IPS DF 6.9 (cell line): ENCODE results near the gene DUSP7.

ENCODE experiments used
- DNase-seq: peaks from one replicate; pipeline ENCODE4 v3.0.0-alpha.2; 2013; ENCODE audit warnings: low read depth, low spot score
- H3K27ac ChIP-seq: one replicate; pipeline ENCODE4 v1.5.1; 2013; ENCODE audit warnings: low read length, control low read depth
- H3K27me3 ChIP-seq: 2 replicates; pipeline ENCODE4 v1.6.1; 2013; ENCODE audit warnings: mild to moderate bottlenecking, low read length; ENCODE audit not compliant: control insufficient read depth, insufficient read depth
- H3K36me3 ChIP-seq: 2 replicates; pipeline ENCODE4 v1.6.1; 2013; ENCODE audit warnings: low read length; ENCODE audit not compliant: control insufficient read depth, insufficient read depth
- H3K4me1 ChIP-seq: 2 replicates; pipeline ENCODE4 v1.6.1; 2013; ENCODE audit warnings: low read length; ENCODE audit not compliant: control insufficient read depth, insufficient read depth
- H3K4me3 ChIP-seq: 2 replicates; pipeline ENCODE4 v1.5.1; 2013; ENCODE audit warnings: mild to moderate bottlenecking, low read length
- H3K9me3 ChIP-seq: 2 replicates; pipeline ENCODE4 v1.6.1; 2013; ENCODE audit warnings: low read length, inconsistent platforms; ENCODE audit not compliant: control insufficient read depth, insufficient read depth
- WGBS: extraction: QIAGEN DNeasy Blood & Tissue Kit; methylation state at CpG from one replicate; pipeline ENCODE4 v1.1.7; 2013; ENCODE audit warnings: mixed read lengths, missing lambda C conversion rate; ENCODE audit not compliant: insufficient read length, insufficient coverage; 5-methylcytosine and 5-hydroxymethylcytosine counted together

Gene DUSP7

GRCh38 chr3:52077925-52078324 is 21.6 kb upstream of the DUSP7 start:
- H3K9me3 ChIP-seq = no peaks in the 10 kb centered on the region
- H3K27me3 ChIP-seq = no peaks in the 10 kb centered on the region
- no peak overlapping the region for H3K4me3 ChIP-seq
- H3K36me3 ChIP-seq = peaks cover 7% of the 10 kb centered on the region; the same call in 1 of the 2 replicates
- DNase-seq = no peak
- WGBS = no CpG with 5 or more reads among the region's 3 CpGs
- no peaks in the 10 kb centered on the region for H3K4me1 ChIP-seq
- no peak overlapping the region for H3K27ac ChIP-seq

DNA sequence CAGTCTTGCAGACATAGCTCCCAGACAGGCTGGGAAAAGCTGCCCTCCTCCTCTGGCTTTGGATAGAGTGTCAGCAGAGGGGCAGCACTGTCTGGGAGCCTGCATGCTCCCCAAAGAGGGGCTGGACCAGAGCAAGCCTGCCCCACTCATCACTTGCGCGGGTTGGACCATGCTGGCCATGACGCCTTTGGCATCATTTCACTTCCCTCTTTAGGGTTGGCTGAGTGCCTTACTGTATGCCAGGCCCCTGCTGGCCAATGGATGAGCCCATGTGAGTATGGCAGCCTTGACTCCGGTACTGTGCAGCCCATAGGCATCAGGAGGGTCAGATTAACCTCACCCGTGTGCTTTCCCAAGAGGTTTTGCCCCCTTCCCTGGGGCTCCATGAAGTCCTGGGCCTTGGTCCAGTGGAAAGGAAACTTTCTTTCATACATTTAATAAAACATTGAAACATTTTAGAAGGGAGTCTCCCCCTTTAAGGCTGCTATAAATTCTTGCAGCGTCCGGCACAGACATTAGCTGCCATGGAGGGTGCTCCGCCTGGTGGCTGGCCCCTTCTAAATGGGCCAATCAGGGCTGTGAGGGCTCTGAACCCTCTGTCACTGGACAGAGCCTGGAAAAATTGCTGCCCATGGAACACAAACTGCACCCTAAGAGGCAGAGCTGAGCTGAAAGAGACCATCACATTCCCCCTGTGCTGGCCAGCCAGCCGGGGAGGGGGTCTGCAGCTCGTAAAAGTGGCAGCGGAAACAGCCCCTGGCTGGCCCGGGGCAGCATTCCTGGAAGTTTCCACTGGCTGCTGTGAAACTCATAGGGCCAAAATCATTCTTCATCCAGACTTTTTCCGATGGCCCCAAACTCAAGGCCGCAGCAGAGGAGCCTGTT is 20.8 kb upstream of the DUSP7 start:
- WGBS = no CpG with 5 or more reads among the region's 14 CpGs
- peaks cover 7% of the 10 kb centered on the region; the same call in 1 of the 2 replicates for H3K36me3 ChIP-seq
- no peak overlapping the region for H3K27ac ChIP-seq
- H3K4me3 ChIP-seq = no peak overlapping the region
- H3K4me1 ChIP-seq = no peaks in the 10 kb centered on the region
- H3K27me3 ChIP-seq = no peaks in the 10 kb centered on the region
- DNase-seq = no peak
- no peaks in the 10 kb centered on the region for H3K9me3 ChIP-seq

- Histone ChIP-seq H3K9me3 (no peaks in the 10 kb centered on the region), H3K36me3 (peaks cover 7% of the 10 kb centered on the region; the same call in 1 of the 2 replicates), H3K27me3 (no peaks in the 10 kb centered on the region), H3K4me3 (no peak overlapping the region), H3K27ac (no peak overlapping the region), H3K4me1 (no peaks in the 10 kb centered on the region)
- DNase-seq = no peak
- no CpG with 5 or more reads among the region's 7 CpGs for WGBS
Observed at GRCh38 chr3:52073490-52073889, 17.1 kb upstream of the DUSP7 start.

GRCh38 chr3:52072471-52072870 is 16.1 kb upstream of the DUSP7 start:
- no peaks in the 10 kb centered on the region for H3K4me1 ChIP-seq
- H3K27me3 ChIP-seq = no peaks in the 10 kb centered on the region
- no CpG with 5 or more reads among the region's 8 CpGs for WGBS
- DNase-seq = no peak
- no peaks in the 10 kb centered on the region for H3K9me3 ChIP-seq
- no peak overlapping the region for H3K27ac ChIP-seq
- H3K4me3 ChIP-seq = no peak overlapping the region
- H3K36me3 ChIP-seq = peaks cover 7% of the 10 kb centered on the region; the same call in 1 of the 2 replicates

- H3K27ac ChIP-seq = no peak overlapping the region
- no CpG with 5 or more reads among the region's 5 CpGs for WGBS
- peaks cover 7% of the 10 kb centered on the region; the same call in 1 of the 2 replicates for H3K36me3 ChIP-seq
Observed at GRCh38 chr3:52072020-52072419, 15.6 kb upstream of the DUSP7 start.

DNA sequence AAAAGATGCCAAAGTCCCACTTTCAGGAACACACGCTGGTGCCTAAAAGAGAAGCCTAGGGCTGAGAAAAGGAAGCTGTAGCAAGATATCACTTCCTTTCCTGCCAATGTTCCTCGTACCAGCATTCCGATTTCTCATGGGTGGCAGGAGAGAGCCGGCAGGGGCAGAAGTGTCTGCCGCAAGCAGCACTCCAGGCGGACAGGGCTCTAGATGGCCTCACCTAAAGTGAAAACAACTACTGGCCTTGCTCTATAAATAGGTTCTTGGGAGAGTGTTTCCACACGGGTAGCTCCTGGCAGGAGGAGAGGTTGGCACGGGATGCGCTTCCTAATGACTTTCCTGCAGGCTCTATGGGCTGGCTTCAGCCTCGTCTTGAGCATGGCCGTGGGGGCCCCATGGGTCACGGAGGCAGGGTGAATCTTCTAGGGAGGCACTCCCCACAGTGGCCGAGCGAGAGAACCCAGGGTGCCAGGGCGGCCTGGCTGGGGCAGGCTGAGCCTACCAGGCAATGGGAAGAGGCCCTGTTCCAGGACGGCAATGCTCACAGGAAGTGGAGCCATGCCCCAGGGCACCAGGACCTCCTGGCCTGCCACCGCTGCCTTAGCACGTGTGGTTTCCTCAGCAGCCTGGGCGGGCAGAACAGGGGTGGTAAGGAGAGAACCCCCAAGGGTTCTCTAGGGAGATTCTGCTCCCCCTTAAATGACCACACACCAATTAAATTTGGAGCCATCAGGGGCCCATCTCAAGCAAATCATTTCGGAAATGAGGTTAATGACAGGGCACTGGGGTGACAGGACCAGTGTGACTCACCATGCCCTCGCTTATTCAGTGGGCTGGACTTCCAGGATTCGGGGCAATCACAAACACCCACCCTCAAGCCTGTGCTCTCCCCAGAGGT is 14.6 kb upstream of the DUSP7 start:
- H3K4me3 ChIP-seq = no peak overlapping the region
- WGBS = no CpG with 5 or more reads among the region's 22 CpGs

More at GRCh38 chr3:52072020-52072419, 15.6 kb upstream of the DUSP7 start:
- no peak overlapping the region for H3K4me3 ChIP-seq
- no peak for DNase-seq
- H3K4me1 ChIP-seq = no peaks in the 10 kb centered on the region
- no peaks in the 10 kb centered on the region for H3K9me3 ChIP-seq
- H3K27me3 ChIP-seq = no peaks in the 10 kb centered on the region

GRCh38 chr3:52069855-52070254 is 13.5 kb upstream of the DUSP7 start:
- H3K27ac ChIP-seq = no peak overlapping the region
- H3K4me1 ChIP-seq = no peaks in the 10 kb centered on the region
- peaks cover 7% of the 10 kb centered on the region; the same call in 1 of the 2 replicates for H3K36me3 ChIP-seq
- no peaks in the 10 kb centered on the region for H3K27me3 ChIP-seq
- no CpG with 5 or more reads among the region's 4 CpGs for WGBS
- no peaks in the 10 kb centered on the region for H3K9me3 ChIP-seq
- H3K4me3 ChIP-seq = no peak overlapping the region
- no peak for DNase-seq

More for the DNA sequence above, 14.6 kb upstream of the DUSP7 start:
- Histone ChIP-seq H3K36me3 (peaks cover 7% of the 10 kb centered on the region; the same call in 1 of the 2 replicates), H3K4me1 (no peaks in the 10 kb centered on the region), H3K27ac (no peak overlapping the region), H3K27me3 (no peaks in the 10 kb centered on the region), H3K9me3 (no peaks in the 10 kb centered on the region)
- no peak for DNase-seq

DNA sequence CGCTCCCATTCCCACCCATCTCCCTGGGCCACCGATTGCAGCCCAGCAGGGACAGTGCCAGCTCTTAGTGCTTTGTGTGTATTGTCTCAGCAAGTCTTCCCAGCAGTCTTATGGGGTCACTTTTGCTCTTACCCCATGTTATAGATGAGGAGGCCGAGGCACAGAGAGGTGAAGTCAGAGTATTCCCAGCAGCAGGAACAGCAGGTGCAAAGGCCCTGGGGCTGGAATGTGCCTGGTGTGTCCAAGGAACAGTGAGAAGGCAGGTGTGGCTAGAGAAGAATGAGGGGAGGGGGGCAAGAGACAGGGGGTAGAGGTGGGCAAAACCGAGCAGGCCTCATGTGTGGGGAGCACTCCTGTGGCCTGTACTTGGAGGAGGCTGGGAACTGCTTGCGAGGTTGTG is 12.8 kb upstream of the DUSP7 start:
- no peaks in the 10 kb centered on the region for H3K4me1 ChIP-seq
- DNase-seq = no peak
- H3K4me3 ChIP-seq = no peak overlapping the region
- H3K27me3 ChIP-seq = no peaks in the 10 kb centered on the region
- no peak overlapping the region for H3K27ac ChIP-seq
- no peaks in the 10 kb centered on the region for H3K9me3 ChIP-seq
- WGBS = no CpG with 5 or more reads among the region's 5 CpGs
- H3K36me3 ChIP-seq = peaks cover 6% of the 10 kb centered on the region; the same call in 1 of the 2 replicates

DNA sequence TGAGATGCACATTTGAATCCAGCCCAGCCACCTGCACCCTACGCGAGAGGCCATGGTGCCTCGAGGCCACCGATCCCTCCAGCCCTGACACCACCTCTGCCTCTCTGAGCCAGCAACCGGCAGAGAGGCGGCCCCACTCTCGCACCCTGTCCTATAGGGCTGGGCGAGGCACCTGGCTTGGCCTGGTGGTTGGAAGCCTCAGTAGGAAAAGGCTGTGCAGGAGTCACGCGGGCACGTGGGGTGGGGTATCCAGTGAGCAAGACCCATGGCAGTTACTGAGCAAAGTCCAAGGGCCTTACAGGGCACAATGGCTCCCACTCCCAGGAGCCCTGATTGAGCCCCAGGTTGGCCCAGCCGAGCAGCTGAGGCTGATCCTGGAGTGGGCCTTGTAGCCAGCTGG is 12.4 kb upstream of the DUSP7 start:
- no peaks in the 10 kb centered on the region for H3K4me1 ChIP-seq
- H3K9me3 ChIP-seq = no peaks in the 10 kb centered on the region
- H3K27ac ChIP-seq = no peak overlapping the region

DNA sequence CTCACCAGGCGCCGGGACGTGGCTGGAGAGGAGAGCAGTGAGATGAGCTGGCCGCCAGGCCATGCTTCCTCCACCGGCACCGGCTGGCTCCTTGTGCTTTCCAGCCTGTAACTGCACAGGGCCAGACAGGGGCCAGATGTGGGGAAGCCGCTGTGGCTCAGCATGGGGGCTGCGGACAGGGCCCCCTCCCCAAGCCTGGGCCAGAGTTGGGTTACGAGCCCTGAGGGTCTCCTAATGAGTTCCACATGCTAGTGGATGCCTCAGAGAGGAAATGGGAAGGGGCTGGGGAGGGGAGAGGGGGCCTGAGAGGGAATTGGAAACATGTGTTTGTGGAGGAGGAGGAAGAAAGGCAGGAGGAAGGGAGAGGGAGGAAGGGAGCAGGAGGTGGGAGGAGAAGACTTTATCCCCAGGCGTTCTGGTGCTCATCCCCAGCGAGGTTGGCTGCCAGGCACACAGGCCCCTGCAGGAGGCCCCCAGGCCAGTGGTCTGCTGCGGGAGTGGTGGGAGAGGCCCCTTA is 11.7 kb upstream of the DUSP7 start:
- WGBS = no CpG with 5 or more reads among the region's 12 CpGs
- no peak for DNase-seq
- no peak overlapping the region for H3K27ac ChIP-seq
- no peaks in the 10 kb centered on the region for H3K27me3 ChIP-seq
- H3K9me3 ChIP-seq = no peaks in the 10 kb centered on the region
- H3K36me3 ChIP-seq = no peaks in the 10 kb centered on the region
- H3K4me1 ChIP-seq = no peaks in the 10 kb centered on the region
- H3K4me3 ChIP-seq = no peak overlapping the region

More for the DNA sequence above, 12.4 kb upstream of the DUSP7 start:
- H3K27me3 ChIP-seq = no peaks in the 10 kb centered on the region
- DNase-seq = no peak
- H3K36me3 ChIP-seq = peaks cover 2% of the 10 kb centered on the region; the same call in 1 of the 2 replicates
- no peak overlapping the region for H3K4me3 ChIP-seq
- no CpG with 5 or more reads among the region's 12 CpGs for WGBS
